Measurements from ENCODE around the gene FGF19.

DNA sequence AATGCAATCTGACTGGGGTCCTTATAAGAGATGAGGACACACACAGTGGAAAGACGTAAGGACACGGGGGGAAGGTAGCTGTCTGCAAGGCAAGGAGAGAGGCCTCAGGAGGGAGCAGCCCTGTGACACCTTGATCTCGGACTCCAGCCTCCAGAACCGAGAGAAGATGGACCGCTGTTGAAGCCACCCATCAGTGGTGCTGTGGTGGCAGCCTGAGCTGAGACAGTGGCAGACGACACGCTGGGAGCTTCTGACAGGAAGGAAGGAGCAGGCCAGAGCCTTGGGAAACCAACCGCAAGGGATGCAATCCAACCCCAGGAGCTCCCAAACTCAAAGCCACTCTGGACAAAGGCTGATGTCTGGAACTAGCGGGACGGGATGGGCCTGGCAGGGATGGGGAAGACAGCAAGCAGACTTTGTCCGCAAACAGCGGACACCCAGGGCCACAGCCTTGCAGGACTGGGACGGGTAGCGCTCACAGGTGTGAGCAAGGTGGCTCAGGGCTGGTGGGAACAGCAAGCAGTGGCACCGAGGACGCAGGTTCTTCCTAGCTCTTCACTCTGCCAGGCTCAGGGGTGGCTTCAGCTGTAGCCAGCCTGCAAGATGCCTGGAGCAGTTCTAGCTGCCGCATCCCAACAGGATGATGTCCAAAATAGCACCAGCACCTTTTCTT lies 39.6 kb downstream of the FGF19 start:
- TF ChIP-seq, protein P1, sequence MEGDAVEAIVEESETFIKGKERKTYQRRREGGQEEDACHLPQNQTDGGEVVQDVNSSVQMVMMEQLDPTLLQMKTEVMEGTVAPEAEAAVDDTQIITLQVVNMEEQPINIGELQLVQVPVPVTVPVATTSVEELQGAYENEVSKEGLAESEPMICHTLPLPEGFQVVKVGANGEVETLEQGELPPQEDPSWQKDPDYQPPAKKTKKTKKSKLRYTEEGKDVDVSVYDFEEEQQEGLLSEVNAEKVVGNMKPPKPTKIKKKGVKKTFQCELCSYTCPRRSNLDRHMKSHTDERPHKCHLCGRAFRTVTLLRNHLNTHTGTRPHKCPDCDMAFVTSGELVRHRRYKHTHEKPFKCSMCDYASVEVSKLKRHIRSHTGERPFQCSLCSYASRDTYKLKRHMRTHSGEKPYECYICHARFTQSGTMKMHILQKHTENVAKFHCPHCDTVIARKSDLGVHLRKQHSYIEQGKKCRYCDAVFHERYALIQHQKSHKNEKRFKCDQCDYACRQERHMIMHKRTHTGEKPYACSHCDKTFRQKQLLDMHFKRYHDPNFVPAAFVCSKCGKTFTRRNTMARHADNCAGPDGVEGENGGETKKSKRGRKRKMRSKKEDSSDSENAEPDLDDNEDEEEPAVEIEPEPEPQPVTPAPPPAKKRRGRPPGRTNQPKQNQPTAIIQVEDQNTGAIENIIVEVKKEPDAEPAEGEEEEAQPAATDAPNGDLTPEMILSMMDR (IDR thresholded peaks at IDR 0.05; ENCODE audit: poor library complexity, severe bottlenecking) = no peak
- TF ChIP-seq TAF1 (IDR thresholded peaks at IDR 0.05; ENCODE audit: low read depth) = no peak
